Muscle of arm (tissue), 12 donors: ENCODE measurements around the gene UTP18. TPM values are rescaled to one million over a fixed set of nuclear protein-coding genes. Genes with fewer than 3 reads are reported as not detected.
A peak's percentile ranks its signal among the peaks of the same experiment; 100 is the strongest.
"Not testable (repeated sequence)": the region's sequence is repeated elsewhere in the genome, so short reads cannot be mapped to it uniquely, and the experiment has no call there.

Experiments used
- DNase-seq: peaks from one replicate; pipeline ENCODE4 v3.0.0-alpha.2; 2013
- polyA plus RNA-seq, 12 donors: library from polyadenylated mRNA; unstranded; fragments of 120-200 nt; gene quantifications; one replicate each; pipeline ENCODE4 v1.2.1, GENCODE V29; 2013; ENCODE audit not compliant: insufficient read length in 12 of 12

Gene UTP18
- polyA plus RNA-seq, 12 donors, result 22.6 to 40.5 (median 30.2) TPM; not detected in 1

DNA sequence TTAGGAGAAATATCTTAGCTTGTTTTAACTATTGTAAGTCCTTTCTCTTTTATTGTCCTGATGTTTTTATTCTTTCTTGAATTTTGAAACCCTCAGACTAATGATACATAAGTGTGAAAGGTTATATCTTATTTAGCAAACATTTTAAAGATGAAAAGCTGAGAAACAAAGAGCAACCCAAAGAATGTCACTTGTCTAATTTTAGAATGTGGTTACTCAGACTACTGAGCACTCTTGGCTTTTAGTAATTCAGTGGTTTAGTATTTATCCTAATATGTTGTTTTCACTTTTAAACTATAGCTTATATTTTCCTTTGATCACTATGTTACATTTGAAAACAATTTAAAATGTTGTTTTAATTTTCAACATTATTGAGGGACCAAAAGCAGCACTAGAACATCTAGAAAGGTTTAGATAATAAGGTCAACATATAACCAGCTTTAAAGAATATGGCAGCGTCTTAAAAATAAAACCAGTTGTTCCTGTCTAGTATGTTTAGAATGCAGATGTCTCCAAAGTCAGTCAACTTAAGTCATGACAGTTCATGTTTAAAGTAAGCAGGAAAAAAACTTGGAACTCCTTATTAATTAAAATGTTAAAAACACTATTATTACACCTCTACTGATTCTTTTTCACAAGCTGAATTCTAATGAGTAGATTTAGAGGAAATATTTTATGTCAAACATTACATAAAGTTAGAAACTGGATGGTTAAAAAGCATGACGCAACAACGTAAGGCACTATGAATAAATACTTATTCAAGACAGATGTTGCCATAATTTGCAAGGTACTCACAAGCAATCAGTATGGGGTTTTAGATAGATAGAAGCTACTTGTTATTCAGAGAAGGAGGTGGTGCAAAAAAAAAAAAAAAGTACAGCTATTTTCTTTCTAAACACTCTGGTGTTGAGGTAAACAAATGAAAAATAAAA, 2.9 kb upstream of the UTP18 start:
- DNase-seq, result no peak

DNA sequence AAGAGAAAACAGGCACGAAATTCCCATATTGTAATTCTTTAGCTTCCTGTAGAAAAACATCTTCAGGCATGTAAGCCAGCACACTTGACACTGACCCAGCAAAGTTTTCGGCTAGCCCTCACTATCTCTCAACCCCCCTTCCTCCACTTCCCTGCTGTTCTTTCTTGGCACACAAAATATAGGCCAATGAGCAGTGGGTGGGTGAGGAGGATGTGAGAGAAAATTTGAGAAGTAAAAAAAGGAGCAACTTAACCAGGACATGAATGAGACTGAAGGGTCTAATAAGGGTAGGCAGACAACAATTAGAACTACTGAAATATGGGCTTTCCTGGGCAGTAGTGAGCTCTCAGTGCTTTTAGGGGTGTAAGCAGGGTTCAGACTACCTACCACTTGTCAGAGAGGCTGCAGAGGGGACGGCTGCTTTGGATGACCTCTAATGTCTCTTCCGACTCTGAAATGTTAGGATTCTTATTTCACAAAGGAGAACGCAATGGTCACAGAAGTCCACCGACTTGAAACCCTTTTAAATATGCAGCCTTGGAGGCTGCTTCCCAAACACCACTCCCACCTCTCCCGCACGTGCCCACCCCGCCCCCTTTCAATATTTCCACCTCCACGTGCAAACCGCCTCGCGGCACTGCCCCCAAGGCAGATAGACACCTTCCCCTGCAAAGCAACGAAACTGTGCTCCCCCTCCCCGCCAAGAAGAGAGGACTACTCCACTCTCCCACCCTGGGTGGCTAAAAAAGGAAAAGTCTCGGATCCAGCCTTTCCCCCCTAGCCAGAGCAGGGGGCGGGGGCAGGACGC, 1.4 kb upstream of the UTP18 start:
- DNase-seq, result peak; percentile 8

DNA sequence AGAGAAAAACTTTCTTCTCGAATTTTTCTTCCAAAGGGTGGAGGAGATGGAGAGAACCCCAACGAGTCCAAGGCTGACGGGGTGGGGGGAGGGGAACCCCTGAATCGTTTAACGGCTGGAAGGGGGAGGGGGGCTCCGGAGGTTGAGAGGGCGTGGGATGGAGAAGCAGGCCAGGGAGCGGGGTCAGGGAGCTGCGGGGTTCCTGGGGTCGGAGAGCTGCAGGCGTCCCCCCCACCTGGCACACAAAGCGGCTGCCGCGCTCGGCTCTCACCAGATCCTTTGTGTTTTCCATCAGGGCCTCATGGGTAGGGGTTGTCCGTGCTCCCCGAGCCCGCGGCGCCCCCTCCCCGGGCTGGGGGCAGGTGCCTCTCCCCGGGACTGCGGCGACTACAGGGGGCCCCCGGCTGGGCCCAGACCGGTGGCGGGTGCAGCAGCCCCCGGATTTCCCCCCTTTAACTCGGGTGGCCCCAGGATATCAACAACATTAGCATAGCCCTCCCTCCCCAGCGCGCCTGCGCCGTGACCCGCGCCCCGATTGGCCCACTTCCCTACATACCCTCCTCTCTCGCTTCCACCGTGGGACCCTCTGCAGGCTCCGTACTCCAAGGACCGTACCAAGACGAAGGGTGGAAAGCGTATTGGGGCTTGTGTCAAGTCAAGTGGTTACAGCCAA, 646 bp upstream of the UTP18 start, which contains the start of gene MBTD1:
Gene MBTD1, minus strand, starts transcription at position 486 of the 673 bp plus-strand sequence. CDS start 34,888 bp downstream, outside the sequence.
- DNase-seq, result no peak

DNA sequence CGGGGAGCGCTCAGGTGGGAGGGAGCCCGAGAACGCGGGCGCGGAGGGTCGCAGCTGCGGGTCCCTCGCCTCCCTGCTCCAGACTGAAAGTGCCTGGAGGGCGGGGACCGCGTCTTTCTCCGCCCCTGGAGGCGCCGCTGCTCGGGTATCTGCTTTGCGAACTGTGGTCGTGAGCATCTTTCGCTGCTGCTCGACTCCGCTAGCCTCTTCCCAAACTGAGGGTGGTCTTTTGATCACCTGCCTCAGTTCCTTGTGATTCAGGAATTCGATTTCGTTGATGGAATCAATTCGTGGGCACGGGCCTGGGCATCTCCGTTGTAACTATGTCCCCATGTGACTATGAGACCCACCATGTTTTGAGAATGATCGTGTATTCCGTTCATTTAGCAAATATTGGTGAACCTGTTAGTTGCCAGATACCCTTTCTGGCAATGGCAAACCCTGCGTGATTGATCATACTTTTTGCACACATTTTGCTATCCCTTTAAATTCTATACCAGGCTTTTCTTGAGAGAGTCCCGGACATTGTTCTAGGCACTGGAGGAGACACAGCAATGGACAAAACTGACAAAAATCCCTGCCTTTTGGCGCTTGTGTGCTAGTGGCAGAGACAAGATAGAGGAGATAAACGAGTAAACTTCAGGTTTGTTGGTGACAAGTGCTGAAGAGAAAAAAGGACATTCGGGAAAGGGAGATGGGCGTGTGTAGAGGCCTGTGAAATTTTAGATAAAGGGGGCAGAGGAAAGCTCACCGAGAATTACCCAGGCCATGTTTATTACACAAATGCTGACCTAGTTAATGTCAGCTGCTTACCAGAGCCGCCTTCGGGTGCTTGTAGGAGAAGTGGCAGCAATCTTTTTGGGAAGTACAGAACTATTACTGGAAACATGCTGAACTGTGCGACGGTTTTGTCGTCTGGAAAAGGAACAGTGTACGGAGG, 948 bp downstream of the UTP18 start:
- peak; percentile 7 for DNase-seq

GRCh38 chr17:51263006-51263405, 2.7 kb downstream of the UTP18 start:
- no peak for DNase-seq

DNA sequence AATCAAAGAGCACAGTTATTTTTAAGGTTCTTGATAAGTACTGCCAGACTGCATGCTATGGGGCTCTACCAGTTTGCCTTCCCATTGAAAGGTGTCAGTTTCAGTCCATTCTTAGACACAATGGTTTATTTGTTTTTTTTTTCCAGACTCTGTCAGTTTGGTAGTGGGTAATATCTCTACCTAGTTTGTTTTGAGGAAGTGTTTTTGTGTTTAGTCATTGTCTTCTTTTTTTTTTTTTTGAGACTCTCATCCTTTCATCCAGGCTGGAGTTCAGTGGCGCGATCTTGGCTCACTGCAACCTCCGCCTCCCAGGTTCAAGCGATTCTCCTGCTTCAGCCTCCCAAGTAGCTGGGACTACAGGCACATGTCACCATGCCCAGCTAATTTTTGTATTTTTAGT, 4.1 kb downstream of the UTP18 start:
- DNase-seq, result not testable (repeated sequence)

- DNase-seq, result no peak
Observed at GRCh38 chr17:51269991-51270390, 9.6 kb downstream of the UTP18 start.

GRCh38 chr17:51270636-51271035, 10.3 kb downstream of the UTP18 start:
- DNase-seq, result no peak

GRCh38 chr17:51272812-51273211, 12.5 kb downstream of the UTP18 start:
- no peak for DNase-seq

DNA sequence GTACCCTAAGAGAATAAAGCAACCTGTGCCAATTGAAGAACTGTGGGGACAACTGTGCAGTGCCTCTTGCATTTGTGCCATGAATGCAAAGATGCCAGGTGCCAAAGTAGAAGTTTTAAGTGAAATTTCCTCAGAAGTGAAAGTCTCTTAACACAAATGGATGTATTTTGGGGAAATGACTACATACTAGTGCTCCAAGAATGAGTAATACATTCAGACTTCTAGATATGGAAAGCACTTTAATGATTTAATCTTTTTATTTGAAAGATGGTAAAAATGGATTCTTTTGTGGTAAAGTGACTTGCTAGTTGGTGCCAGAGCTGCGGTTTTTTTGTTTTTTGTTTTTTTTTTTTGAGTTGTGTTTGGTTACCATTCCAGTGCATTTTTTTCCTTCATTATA, 15.0 kb downstream of the UTP18 start:
- no peak for DNase-seq

GRCh38 chr17:51279183-51279582, 18.8 kb downstream of the UTP18 start:
- no peak for DNase-seq

- no peak for DNase-seq
Observed at GRCh38 chr17:51287412-51287811, 27.1 kb downstream of the UTP18 start.

- DNase-seq, result no peak
Observed at GRCh38 chr17:51289696-51290111, 29.4 kb downstream of the UTP18 start.

DNA sequence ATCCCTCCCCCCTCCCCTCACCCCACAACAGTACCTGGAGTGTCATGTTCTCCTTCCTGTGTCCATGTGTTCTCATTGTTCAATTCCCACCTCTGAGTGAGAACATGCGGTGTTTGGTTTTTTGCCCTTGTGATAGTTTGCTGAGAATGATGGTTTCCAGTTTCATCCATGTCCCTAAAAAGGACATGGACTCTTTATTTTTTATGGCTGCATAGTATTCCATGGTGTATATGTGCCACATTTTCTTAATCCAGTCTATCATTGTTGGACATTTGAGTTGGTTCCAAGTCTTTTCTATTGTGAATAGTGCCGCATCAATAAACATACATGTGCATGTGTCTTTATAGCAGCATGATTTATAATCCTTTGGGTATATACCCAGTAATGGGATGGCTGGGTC, 34.0 kb downstream of the UTP18 start:
- DNase-seq, result not testable (repeated sequence)

DNA sequence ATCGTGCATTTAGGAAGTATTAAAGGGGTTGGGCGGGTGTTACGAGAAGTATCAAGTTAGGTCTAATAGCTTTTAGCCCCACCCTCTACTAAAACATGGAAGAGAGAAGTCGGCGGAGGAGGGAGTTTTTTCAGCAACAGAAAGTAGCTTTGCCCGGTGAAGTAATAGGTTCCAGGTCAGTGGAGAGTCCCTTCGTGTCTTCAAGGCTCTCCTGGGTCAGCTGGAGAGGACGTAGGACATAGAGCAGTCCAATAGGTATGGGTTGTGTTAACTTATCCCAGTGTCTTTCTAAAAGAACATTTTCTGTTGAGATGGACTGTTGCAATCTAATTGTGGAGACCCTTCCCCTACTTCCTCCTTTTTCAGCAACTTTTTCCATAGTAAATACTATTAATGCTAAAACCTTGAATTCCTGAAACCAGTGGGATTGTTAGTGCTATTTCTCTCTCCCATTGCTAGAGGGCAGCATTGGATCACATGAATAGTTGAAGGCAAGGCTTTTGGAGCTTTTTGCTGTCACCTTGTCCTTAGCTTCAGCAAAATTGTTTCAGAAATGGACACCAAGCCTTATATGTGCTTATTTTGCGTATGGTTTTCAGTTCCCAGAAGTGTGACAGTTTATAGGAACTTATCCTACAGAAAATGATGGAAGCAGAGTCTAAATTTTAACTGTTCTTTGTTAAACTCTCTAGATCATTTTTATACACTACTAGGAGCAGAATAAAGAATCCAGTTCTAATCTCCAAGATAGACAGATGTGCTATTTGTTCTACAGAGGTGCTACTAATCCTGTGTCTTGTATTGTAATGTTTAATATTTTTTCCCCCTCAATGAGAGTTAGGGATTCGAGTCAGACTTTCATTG, 38.4 kb downstream of the UTP18 start:
- peak; percentile 56 for DNase-seq

GRCh38 chr17:51299859-51300258, 39.5 kb downstream of the UTP18 start:
- no peak for DNase-seq

DNA sequence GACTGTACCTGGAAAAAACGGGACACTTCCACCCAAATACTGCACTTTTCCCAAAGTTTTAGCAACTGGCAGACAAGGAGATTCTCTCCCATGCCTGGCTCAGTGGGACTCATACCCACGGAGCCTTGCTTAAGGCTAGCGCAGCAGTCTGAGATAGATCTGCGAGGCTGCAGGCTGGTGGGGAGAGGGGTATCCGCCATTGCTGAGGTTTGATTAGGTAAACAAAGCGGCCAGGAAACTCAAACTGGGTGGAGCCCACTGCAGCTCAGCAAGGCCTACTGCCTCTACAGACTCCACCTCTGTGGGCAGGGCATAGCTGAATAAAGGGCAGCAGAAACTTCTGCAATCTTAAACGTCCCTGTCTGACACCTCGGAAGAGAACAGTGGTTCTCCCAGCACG, 44.8 kb downstream of the UTP18 start:
- DNase-seq, result no peak

GRCh38 chr17:51312003-51312402, 51.7 kb downstream of the UTP18 start:
- DNase-seq, result not testable (repeated sequence)

DNA sequence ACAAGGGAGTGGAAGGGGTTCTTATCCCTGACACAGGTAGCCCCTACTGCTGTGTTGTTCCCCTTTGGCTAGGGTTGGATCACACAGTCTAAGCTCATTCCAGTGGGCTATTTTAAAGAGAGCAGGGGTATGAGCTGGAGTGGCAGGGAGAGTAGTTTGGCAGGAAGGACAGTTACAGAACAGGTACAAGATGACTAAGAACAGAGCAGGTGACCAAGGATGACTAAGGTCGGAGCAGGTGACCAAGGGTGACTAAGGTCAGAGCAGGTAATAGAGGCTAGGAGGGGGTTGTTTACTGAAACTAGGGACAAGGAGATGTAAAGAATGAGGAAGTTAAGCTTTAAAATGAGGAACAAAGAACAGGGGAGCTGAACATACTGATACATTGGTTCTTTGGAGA, 58.8 kb downstream of the UTP18 start:
- no peak for DNase-seq
